DMS79 treated with DMSO at 0.1 percent for 48 hours (cell line): ENCODE results near the gene CDY1.
"Not testable (repeated sequence)": the region's sequence is repeated elsewhere in the genome, so short reads cannot be mapped to it uniquely, and the experiment has no call there.

ENCODE experiments used
- DNase-seq: peaks from one replicate; lab custom pipeline; 2025; lab: John Stamatoyannopoulos, UW

Gene CDY1, protein sequence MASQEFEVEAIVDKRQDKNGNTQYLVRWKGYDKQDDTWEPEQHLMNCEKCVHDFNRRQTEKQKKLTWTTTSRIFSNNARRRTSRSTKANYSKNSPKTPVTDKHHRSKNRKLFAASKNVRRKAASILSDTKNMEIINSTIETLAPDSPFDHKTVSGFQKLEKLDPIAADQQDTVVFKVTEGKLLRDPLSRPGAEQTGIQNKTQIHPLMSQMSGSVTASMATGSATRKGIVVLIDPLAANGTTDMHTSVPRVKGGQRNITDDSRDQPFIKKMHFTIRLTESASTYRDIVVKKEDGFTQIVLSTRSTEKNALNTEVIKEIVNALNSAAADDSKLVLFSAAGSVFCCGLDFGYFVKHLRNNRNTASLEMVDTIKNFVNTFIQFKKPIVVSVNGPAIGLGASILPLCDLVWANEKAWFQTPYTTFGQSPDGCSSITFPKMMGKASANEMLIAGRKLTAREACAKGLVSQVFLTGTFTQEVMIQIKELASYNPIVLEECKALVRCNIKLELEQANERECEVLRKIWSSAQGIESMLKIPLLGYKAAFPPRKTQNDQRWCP

DNA sequence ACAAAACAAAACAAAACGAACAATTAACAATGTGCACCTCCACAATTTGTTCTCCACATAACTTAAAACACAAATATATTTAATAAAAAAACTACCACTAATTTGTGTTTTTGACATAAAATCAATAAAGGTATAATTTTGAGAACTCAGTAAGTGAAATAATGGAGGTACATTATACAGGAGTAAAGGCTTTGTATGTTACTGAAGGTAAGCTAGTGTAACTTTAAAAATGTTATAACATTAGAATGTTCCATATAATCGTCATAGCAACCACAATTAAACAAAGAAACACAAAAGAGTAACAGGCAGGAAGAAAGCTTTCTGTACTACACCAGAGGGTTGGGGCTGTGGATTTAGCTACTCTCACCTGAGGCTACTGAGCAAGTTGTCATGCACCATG lies at the start of gene CDY1:
Gene CDY1 (plus strand): TSS at position 301 of the 400 bp plus-strand sequence. CDS start 326 bp downstream, outside the sequence.
- DNase-seq = not testable (repeated sequence)

- not testable (repeated sequence) for DNase-seq
Observed at GRCh38 chrY:25593336-25593735, 28.6 kb upstream of the CDY1 start.

GRCh38 chrY:25620209-25620608 lies 1.7 kb upstream of the CDY1 start:
- DNase-seq = not testable (repeated sequence)

- not testable (repeated sequence) for DNase-seq
Observed at GRCh38 chrY:25626524-25626923, 4.6 kb downstream of the CDY1 start.

DNA sequence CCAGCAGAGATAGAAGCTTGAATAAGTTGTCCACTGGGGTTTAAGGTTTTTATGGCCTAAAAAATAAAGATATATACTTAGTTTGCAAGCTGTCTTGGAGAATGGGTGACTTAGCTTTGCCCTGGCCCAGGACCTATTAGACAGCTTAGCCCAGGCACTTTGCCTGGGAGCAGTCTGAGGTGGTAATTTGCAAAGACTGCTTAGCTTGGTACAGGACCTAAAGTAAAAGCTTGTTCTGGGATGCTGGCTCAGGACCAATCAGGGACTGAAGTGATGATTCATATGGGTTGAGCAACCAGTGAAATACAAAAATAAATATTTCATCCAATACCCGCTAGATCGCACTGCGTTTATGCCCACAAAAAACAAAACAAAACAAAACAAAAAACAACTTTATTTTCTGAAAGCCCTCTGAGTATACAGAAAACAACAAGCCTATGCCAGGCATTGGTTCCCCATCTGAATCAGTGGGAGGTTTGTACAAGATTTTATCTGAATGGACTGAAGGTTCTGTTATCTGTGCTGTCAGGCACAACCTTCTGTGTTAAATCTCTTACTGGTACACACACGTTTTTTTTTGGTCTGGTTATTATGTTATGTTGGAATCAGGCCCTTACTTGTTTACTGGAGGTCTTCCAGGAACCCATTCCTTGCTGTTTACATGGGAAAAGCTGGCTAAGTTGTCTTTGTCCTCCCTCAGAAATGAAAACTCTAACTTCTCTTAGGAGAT lies 8.6 kb downstream of the CDY1 start:
- not testable (repeated sequence) for DNase-seq

- not testable (repeated sequence) for DNase-seq
Observed at GRCh38 chrY:25639852-25640251, 17.9 kb downstream of the CDY1 start.

DNA sequence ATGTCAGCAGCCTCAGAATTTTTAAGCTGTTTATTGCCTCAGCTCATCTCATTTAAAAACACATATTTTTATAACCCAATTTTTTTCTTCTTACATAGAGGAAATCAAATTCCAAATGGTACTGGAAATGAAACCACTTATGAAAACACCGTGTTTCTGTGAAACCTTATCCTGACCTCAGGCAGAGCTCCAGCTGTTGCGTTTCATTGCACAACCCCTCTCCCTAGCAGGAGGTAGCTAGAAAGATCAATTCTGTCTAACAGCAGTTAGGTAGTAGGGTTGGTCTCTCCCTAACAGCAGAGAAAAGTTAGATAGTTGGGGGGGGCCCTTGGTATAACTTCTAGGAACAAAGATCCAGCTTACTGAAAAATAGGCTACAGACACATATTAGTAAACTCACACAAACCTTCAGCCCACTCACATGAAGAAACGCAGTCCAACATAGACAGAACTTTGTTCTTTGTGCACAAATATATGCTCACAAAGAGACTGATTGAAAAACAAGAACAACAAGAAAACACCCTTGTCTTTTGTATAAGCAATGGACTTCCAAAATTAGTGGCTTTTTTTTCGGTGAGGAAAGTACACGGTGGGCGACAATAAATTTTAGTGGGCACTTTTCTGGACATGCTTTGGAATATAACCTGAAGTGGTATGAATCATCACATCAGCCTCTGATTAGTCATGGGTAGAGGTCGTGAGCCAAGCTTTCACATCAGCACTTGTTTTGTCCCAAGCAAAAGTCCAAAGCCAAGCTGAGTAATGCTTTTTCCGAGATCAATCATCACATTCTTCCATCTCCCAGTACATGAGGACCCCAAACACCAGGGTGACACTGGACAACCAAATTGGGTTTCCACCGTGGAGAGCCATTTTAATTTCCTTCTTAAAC lies 21.4 kb downstream of the CDY1 start:
- DNase-seq = not testable (repeated sequence)
